WTC11 (cell line): ENCODE data around the gene ARID1A. TPM values are rescaled to one million over a fixed set of nuclear protein-coding genes. Genes with fewer than 3 reads are reported as not detected.

Experiments
- ATAC-seq: fragments of 200-7000 bp; cut with Tn5 transposase; 2 replicates; pipeline ENCODE4 v1.10.0; 2021; ENCODE audit warnings: mild to moderate bottlenecking, moderate library complexity
- CTCF ChIA-PET: fragments of 300-600 bp; sonication (Branson Sonifier 250); formaldehyde crosslinking; loops from one replicate; lab custom pipeline; 2021; ENCODE audit warnings: antibody characterized with exemption; lab: Charles Lee
- POLR2A ChIA-PET: fragments of 350-600 bp; sonication (Branson Sonifier 250); formaldehyde crosslinking; loops from one replicate; lab custom pipeline; 2021; ENCODE audit warnings: antibody characterized with exemption; lab: Charles Lee
- DNase-seq: peaks from one replicate; pipeline ENCODE4 v3.0.0; 2021; ENCODE audit warnings: low spot score
- H3K27ac Mint-ChIP-seq: 2 replicates; pipeline ENCODE4 v1.8.0; 2021; ENCODE audit warnings: mixed read lengths
- H3K27me3 Mint-ChIP-seq: 2 replicates; pipeline ENCODE4 v1.8.0; 2021; ENCODE audit warnings: low read depth, mild to moderate bottlenecking, moderate library complexity, mixed read lengths
- H3K36me3 Mint-ChIP-seq: 2 replicates; pipeline ENCODE4 v1.8.0; 2021; ENCODE audit warnings: mixed read lengths
- H3K4me1 Mint-ChIP-seq: 2 replicates; pipeline ENCODE4 v1.8.0; 2022; ENCODE audit warnings: mixed read lengths
- H3K4me3 Mint-ChIP-seq: 2 replicates; pipeline ENCODE4 v1.8.0; 2021; ENCODE audit warnings: mild to moderate bottlenecking, moderate library complexity, mixed read lengths
- H3K9me3 Mint-ChIP-seq: 2 replicates; pipeline ENCODE4 v1.8.0; 2021; ENCODE audit warnings: mixed read lengths
- CREM ChIP-seq: sonication (generic); formaldehyde crosslinking; IDR thresholded peaks from 2 replicates; pipeline ENCODE4 v1.8.1; 2022; ENCODE audit warnings: mild to moderate bottlenecking, missing genetic modification reagents, moderate library complexity
- FOXP1 ChIP-seq: sonication (generic); formaldehyde crosslinking; IDR thresholded peaks from 2 replicates; pipeline ENCODE4 v1.8.0; 2022; ENCODE audit warnings: missing genetic modification reagents, mild to moderate bottlenecking, moderate library complexity, borderline replicate concordance
- GABPB1 ChIP-seq: sonication (generic); formaldehyde crosslinking; IDR thresholded peaks from 2 replicates; pipeline ENCODE4 v1.8.1; 2023; ENCODE audit warnings: mild to moderate bottlenecking, missing genetic modification reagents
- GTF2I ChIP-seq: fragments of 250-450 bp; sonication (Bioruptor Pico); conservative IDR thresholded peaks from 2 replicates; pipeline ENCODE4 v1.4.0; 2021; ENCODE audit warnings: mild to moderate bottlenecking
- KAT7 ChIP-seq: sonication (generic); formaldehyde crosslinking; IDR thresholded peaks from 2 replicates; pipeline ENCODE4 v1.8.1; 2023; ENCODE audit warnings: missing genetic modification reagents, mild to moderate bottlenecking, borderline replicate concordance
- NFATC4 ChIP-seq: fragments of 250-450 bp; sonication (Bioruptor Pico); IDR thresholded peaks from 2 replicates; pipeline ENCODE4 v1.9.0; 2021; ENCODE audit warnings: mild to moderate bottlenecking
- PRRX2 ChIP-seq: fragments of 250-450 bp; sonication (Bioruptor Pico); IDR thresholded peaks from 2 replicates; pipeline ENCODE4 v1.8.0; 2021; ENCODE audit warnings: mild to moderate bottlenecking
- SOX15 ChIP-seq: fragments of 250-450 bp; sonication (Bioruptor Pico); IDR thresholded peaks from 2 replicates; pipeline ENCODE4 v1.9.0; 2021; ENCODE audit warnings: mild to moderate bottlenecking
- SP1 ChIP-seq: sonication (generic); formaldehyde crosslinking; conservative IDR thresholded peaks from 2 replicates; pipeline ENCODE4 v1.8.1; 2022; ENCODE audit warnings: missing genetic modification reagents
- total RNA-seq: library from RNA; stranded (reverse); gene quantifications from 3 replicates; pipeline ENCODE4 v1.2.3, GENCODE V29; 2021
- TF ChIP-seq, protein P1 (sequence below): fragments of 250-450 bp; sonication (Bioruptor Pico); IDR thresholded peaks from 2 replicates; pipeline ENCODE4 v2.1.2; 2022; ENCODE audit warnings: mild to moderate bottlenecking, moderate library complexity
- TF ChIP-seq, protein P2 (sequence below): sonication (generic); formaldehyde crosslinking; IDR thresholded peaks from 2 replicates; pipeline ENCODE4 v1.8.1; 2022; ENCODE audit warnings: missing genetic modification reagents, borderline replicate concordance
- TF ChIP-seq, protein P3 (sequence below): sonication (generic); formaldehyde crosslinking; IDR thresholded peaks from 2 replicates; pipeline ENCODE4 v1.8.1; 2023; ENCODE audit warnings: mild to moderate bottlenecking, moderate library complexity, missing genetic modification reagents
- TF ChIP-seq, protein P4 (sequence below): sonication (generic); formaldehyde crosslinking; IDR thresholded peaks from 2 replicates; pipeline ENCODE4 v1.8.1; 2022; ENCODE audit warnings: low read depth, mild to moderate bottlenecking, moderate library complexity, missing genetic modification reagents, borderline replicate concordance
- TF ChIP-seq, protein P5 (sequence below): fragments of 250-450 bp; sonication (Bioruptor Pico); IDR thresholded peaks from 2 replicates; pipeline ENCODE4 v1.9.0; 2021; ENCODE audit warnings: mild to moderate bottlenecking
- TF ChIP-seq, protein P6 (sequence below): sonication (generic); formaldehyde crosslinking; IDR thresholded peaks from 2 replicates; pipeline ENCODE4 v1.8.1; 2023; ENCODE audit warnings: mild to moderate bottlenecking, missing genetic modification reagents, moderate library complexity
- TF ChIP-seq, protein P7 (sequence below): sonication (generic); formaldehyde crosslinking; IDR thresholded peaks from 2 replicates; pipeline ENCODE4 v1.8.1; 2023; ENCODE audit warnings: mild to moderate bottlenecking, missing genetic modification reagents

ARID1A gene
- total RNA-seq, 1 experiment from 2014 or later, result 98.0 TPM

DNA sequence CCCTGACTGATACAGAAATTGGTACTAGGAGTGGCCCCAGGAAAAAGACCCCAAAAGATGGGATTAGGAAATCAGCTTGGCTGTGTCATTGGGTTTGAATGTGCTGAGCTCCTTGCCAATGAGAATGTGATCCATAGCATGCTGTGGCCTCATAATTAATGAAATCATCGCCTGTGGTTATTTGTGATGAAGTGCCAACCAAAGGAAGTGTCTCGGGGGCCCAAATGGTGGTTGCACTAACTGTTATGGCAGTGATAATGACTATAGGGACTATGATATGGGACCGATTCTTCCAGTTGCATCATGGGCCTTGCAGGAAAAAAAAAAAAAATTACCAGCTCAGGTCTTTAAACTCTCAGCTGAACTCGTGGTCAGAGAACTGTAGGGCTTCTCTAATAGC lies 115.2 kb downstream of the ARID1A start (continued):
- TF ChIP-seq, protein P1, sequence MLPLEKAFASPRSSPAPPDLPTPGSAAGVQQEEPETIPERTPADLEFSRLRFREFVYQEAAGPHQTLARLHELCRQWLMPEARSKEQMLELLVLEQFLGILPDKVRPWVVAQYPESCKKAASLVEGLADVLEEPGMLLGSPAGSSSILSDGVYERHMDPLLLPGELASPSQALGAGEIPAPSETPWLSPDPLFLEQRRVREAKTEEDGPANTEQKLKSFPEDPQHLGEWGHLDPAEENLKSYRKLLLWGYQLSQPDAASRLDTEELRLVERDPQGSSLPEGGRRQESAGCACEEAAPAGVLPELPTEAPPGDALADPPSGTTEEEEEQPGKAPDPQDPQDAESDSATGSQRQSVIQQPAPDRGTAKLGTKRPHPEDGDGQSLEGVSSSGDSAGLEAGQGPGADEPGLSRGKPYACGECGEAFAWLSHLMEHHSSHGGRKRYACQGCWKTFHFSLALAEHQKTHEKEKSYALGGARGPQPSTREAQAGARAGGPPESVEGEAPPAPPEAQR (CRISPR knock-in tag), result no peak
- TF ChIP-seq, protein P2, sequence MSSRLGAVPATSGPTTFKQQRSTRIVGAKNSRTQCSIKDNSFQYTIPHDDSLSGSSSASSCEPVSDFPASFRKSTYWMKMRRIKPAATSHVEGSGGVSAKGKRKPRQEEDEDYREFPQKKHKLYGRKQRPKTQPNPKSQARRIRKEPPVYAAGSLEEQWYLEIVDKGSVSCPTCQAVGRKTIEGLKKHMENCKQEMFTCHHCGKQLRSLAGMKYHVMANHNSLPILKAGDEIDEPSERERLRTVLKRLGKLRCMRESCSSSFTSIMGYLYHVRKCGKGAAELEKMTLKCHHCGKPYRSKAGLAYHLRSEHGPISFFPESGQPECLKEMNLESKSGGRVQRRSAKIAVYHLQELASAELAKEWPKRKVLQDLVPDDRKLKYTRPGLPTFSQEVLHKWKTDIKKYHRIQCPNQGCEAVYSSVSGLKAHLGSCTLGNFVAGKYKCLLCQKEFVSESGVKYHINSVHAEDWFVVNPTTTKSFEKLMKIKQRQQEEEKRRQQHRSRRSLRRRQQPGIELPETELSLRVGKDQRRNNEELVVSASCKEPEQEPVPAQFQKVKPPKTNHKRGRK (CRISPR knock-in tag), result no peak
- TF ChIP-seq GABPB1 (CRISPR knock-in tag), result no peak
- no peak for TF ChIP-seq NFATC4 (CRISPR knock-in tag)
- TF ChIP-seq FOXP1 (CRISPR knock-in tag), result no peak
- no peak for TF ChIP-seq SP1 (CRISPR knock-in tag)

DNA sequence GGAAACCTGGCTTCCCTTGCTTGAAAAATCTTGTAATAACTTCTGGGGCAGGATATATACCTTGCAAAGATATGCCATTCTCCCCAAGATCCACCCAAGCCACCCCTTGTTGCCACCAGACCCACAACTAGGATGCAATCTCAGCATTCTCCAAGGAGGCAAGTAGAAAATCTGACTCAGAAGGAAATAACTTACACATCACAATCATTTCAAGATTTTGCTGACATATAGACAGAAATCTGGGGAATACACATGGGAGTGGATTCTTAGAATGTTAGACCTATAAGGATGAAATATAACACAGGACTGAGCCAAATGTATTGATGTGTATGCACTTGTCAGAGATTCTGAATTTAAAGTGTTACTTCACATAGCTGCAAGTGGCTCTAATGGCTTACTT lies 115.9 kb downstream of the ARID1A start:
- H3K4me1 Mint-ChIP-seq, result no peaks in the 10 kb centered on the region
- TF ChIP-seq SOX15 (no peak), FOXP1 (CRISPR knock-in tag) (no peak), GTF2I (CRISPR knock-in tag) (no peak), GABPB1 (CRISPR knock-in tag) (no peak), CREM (no peak), KAT7 (CRISPR knock-in tag) (no peak), PRRX2 (CRISPR knock-in tag) (no peak)
- TF ChIP-seq, protein P3, sequence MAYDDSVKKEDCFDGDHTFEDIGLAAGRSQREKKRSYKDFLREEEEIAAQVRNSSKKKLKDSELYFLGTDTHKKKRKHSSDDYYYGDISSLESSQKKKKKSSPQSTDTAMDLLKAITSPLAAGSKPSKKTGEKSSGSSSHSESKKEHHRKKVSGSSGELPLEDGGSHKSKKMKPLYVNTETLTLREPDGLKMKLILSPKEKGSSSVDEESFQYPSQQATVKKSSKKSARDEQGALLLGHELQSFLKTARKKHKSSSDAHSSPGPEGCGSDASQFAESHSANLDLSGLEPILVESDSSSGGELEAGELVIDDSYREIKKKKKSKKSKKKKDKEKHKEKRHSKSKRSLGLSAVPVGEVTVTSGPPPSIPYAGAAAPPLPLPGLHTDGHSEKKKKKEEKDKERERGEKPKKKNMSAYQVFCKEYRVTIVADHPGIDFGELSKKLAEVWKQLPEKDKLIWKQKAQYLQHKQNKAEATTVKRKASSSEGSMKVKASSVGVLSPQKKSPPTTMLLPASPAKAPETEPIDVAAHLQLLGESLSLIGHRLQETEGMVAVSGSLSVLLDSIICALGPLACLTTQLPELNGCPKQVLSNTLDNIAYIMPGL (CRISPR knock-in tag), result no peak
- TF ChIP-seq, protein P4, sequence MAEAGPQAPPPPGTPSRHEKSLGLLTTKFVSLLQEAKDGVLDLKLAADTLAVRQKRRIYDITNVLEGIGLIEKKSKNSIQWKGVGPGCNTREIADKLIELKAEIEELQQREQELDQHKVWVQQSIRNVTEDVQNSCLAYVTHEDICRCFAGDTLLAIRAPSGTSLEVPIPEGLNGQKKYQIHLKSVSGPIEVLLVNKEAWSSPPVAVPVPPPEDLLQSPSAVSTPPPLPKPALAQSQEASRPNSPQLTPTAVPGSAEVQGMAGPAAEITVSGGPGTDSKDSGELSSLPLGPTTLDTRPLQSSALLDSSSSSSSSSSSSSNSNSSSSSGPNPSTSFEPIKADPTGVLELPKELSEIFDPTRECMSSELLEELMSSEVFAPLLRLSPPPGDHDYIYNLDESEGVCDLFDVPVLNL (CRISPR knock-in tag), result no peak
- TF ChIP-seq, protein P5, sequence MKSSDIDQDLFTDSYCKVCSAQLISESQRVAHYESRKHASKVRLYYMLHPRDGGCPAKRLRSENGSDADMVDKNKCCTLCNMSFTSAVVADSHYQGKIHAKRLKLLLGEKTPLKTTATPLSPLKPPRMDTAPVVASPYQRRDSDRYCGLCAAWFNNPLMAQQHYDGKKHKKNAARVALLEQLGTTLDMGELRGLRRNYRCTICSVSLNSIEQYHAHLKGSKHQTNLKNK, result no peak
- TF ChIP-seq, protein P1 (CRISPR knock-in tag), result no peak
- TF ChIP-seq, protein P6, sequence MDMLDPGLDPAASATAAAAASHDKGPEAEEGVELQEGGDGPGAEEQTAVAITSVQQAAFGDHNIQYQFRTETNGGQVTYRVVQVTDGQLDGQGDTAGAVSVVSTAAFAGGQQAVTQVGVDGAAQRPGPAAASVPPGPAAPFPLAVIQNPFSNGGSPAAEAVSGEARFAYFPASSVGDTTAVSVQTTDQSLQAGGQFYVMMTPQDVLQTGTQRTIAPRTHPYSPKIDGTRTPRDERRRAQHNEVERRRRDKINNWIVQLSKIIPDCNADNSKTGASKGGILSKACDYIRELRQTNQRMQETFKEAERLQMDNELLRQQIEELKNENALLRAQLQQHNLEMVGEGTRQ, result no peak
- TF ChIP-seq, protein P7, sequence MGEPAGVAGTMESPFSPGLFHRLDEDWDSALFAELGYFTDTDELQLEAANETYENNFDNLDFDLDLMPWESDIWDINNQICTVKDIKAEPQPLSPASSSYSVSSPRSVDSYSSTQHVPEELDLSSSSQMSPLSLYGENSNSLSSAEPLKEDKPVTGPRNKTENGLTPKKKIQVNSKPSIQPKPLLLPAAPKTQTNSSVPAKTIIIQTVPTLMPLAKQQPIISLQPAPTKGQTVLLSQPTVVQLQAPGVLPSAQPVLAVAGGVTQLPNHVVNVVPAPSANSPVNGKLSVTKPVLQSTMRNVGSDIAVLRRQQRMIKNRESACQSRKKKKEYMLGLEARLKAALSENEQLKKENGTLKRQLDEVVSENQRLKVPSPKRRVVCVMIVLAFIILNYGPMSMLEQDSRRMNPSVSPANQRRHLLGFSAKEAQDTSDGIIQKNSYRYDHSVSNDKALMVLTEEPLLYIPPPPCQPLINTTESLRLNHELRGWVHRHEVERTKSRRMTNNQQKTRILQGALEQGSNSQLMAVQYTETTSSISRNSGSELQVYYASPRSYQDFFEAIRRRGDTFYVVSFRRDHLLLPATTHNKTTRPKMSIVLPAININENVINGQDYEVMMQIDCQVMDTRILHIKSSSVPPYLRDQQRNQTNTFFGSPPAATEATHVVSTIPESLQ (CRISPR knock-in tag), result no peak
- peaks cover 18% of the 10 kb centered on the region; the same call in 1 of the 2 replicates for H3K9me3 Mint-ChIP-seq
- DNase-seq, result no peak
- peaks cover 3% of the 10 kb centered on the region; the same call in 1 of the 2 replicates for H3K36me3 Mint-ChIP-seq
- peaks cover 4% of the 10 kb centered on the region; the same call in 1 of the 2 replicates for H3K27me3 Mint-ChIP-seq
- POLR2A ChIA-PET, result no interaction called here
- no peak for ATAC-seq
- CTCF ChIA-PET, result interaction anchor here (0.9 to 3.4 kb wide), 6 partner anchors 9 to 274 kb away, joined by 3 to 19 read pairs (median 4); partner anchors contain the start of gene ZDHHC18
- H3K4me3 Mint-ChIP-seq, result no peak overlapping the region
- no peak overlapping the region for H3K27ac Mint-ChIP-seq
